T-helper 9 cell (primary cell): ENCODE data around the gene HDDC3.

Experiments used
- DNase-seq: peaks from one replicate; pipeline ENCODE4 v3.0.0-alpha.2; 2020
- total RNA-seq, 2 donors: gene quantifications; one replicate each; lab custom pipeline; 2026; lab: John Stamatoyannopoulos, UW

The HDDC3 gene, protein sequence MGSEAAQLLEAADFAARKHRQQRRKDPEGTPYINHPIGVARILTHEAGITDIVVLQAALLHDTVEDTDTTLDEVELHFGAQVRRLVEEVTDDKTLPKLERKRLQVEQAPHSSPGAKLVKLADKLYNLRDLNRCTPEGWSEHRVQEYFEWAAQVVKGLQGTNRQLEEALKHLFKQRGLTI
- total RNA-seq = 9.7 to 19.1 reads per million in 2 donors

DNA sequence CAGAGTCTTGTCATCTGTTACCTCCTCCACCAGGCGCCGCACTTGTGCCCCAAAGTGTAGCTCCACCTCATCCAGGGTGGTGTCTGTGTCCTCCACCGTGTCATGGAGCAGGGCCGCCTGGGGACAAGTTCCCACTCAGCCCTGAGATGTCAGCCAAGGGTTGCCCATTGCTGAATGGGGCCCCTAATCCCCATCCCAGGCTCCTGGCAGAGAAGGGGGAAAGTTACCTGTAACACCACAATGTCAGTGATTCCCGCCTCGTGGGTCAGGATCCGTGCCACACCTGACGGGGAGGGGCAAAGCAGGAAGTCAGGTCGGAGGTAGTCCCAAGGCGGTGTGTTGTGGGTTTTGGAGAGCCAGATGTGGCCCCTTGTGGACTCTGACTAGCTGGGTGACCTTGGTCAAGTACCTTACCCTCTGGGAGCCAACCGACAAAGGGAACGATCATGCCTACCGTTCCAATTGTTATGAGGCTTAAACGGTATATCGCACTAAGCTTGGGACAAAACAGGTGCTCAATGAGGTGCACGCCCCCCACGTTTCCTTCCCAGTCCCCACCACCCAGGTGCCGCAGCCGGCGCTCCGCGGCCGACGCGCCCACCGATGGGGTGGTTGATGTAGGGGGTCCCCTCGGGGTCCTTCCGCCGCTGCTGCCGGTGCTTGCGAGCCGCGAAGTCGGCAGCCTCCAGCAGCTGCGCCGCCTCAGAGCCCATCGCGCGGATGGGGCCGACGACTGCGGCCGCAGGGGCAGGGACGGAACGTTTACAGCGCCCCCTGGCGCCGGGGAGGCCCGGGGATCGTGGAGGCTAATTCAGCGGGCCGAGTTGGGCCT lies at the start of gene HDDC3:
HDDC3 (minus strand) TSS at position 722 of the 832 bp plus-strand sequence; CDS start at position 713, 9 bp downstream.
- peak; percentile 94 for DNase-seq

DNA sequence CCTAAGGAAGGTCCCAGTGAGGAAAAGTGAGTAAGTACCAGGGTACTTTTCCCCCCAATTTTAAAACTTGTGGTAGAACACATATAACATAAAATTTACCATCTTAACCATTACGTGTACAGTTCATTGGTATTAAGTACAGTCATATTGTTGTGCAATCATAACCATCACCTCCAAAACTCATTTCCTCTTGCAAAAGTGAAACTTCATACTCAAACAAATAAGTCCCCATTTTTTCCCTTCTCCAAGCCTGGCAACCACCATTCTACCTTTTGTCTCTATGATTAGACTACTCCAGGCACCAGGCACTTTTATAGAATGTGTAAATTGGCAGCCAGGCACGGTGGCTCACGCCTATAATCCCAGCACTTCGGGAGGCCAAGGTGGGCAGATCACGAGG lies 49.8 kb upstream of the HDDC3 start:
- no peak for DNase-seq

DNA sequence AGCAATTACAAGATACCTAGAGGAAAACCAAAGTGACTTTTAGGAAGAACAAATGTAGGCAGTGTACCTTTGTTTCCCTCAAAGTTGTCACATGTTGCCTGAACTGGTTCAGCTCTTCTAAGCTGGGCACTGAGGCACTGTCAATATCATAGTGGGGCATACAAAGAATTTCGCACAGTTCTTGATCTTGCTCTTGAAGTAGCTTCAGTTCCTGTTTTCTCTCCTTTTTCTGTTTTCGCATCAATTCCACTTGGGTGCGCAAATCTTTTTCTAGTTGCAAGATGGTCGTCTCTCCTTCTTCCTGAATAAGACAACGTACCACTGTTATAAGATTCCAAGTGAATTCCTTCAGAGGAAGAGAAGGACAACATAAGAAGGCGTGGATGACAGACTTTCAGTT lies 49.3 kb upstream of the HDDC3 start:
- DNase-seq = no peak

DNA sequence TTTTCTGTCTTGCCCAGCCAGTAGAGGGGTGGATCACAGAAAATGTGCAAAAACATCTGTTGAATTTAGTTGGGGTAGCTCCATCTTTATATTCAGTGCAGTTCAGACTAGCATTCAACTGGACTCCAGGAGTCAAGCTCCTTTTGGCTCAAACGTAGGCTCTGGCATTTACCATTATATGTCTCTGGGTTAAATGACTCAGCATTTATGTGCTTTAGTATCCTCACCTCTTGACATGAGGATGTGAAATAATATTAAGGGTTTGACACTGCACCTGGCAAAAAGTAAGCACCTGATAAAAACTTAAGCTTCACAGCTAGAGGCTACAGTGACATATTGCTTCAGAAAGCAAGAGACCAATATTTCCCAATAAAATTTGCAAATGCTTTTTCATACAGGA lies 47.2 kb upstream of the HDDC3 start:
- DNase-seq = no peak

DNA sequence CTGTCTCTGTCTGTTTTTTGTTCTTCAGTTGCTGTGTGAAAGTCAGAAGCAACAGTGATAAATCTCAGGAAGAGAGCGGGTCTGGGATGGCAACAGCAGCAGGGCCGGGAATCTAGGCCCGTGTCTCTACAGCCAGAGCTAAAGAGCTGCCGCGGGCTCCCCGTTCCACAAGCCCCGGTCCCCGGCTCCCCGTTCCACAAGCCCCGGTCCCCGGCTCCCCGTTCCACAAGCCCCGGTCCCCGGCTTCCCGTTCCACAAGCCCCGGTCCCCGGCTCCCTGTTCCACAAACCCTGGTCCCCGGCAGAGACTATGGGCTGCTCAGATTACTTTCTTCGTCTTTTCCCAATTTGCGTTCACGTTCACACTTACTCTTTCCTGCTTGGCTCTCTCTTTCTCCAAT lies 41.9 kb upstream of the HDDC3 start:
- DNase-seq = no peak

DNA sequence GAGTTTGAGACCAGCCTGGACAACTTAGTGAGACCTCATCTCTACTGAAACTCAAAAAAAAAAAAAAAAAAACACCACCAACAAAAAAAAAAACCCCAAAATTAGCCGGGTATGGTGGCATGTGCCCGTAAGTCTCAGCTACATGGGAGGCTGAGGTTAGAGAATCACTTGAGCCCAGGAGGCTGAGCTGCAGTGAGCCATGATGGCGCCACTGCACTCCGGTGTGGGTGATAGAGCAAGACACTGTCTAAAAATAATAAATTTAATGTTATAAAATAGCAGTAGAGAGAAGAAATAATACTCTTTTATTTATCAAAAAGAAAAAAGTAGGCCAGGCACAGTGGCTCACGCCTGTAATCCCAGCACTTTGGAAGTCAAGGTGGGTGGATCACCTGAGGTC lies 39.8 kb upstream of the HDDC3 start:
- no peak for DNase-seq

DNA sequence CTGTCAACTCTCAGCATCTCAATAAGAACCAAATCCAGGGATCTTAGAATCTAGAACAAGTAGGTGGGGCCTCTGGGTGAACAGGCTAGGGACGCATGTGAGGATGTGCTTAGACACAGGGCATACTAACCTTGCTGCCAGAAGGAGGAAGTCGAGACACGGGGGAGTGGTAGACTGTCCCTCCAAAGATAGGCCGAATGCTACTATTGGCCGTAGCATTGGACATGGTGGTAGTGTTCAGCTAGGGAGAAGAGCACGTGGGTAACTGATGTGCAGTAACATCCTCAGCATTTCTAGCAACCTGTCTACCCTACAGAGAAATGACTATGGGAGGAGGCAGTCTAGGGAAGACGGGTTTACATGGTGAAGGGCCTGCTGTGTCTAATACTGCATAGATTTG lies 37.9 kb upstream of the HDDC3 start:
- no peak for DNase-seq

DNA sequence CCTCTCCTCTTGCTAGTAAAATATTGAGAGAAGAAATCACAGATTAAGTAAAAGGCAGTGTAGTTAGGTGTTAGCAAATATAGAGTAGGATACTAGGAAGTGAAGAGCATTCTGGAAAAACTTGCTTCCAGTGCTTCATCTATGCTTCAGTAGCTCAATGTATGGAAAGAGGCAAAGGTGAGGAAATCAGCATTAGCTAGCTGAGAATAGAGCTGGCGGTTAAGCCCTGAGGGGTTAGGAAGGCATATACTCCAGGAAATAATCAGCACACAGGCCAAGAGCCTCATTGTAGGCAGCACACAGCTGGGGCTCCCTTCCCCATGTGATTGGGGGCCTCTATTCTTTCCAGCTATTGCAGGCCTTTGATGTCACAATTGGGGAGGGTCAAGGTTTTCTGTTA lies 36.1 kb upstream of the HDDC3 start:
- no peak for DNase-seq

DNA sequence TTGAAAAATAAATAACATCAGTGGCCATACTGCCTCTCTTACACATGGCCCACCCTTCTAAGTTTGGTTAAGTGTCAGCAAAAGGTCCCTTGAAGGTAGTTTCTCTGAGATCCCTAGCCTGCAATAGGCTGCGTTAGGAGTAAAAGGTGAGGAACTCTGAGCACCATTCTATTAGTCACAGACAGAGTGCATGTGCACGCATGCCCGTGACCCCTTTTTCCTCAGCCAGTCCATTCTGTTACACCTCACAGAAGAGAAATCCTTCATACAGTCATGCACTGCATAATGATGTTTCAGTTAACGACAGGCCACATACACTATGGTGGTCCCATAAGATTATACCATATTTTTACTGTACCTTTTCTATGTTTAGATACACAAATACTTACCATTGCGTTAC lies 34.9 kb upstream of the HDDC3 start:
- no peak for DNase-seq

DNA sequence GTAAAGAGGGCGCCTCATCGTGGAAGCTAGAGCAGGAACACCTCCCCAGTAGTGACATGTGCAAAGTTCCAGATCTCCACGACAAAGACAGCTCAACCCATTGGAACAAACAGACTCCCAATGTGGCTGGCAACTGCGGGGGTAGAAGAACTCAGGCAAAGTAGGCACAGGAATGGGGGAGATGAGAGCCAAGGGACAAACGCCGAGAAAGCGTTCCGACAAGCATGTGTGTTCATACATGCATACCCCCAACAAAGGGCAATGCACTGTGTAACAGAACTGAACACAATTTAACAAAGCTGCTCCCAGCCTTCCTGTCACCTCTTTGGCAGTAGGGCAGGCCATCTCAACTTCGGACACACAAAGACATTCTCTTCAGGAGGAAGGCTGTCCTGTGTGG lies 33.9 kb upstream of the HDDC3 start:
- DNase-seq = no peak

DNA sequence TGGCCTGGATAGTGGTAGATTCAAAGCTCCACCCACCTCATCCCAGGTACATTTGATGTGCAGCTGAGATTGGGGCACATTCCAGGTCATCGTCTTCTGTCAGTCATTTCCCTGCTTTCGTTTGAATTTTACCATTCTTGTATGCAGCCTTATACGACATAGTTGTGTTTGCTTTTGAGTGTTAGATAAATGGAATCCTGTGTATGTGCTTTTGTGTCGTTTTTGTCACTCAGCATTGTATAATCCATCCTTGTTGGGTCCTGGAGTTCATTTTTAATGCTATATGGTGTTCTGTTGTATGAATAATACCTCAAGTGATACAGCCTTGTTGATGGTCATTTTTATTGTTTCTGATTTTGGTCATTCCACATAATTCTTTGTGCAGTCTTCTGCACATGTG lies 29.7 kb upstream of the HDDC3 start:
- DNase-seq = no peak

DNA sequence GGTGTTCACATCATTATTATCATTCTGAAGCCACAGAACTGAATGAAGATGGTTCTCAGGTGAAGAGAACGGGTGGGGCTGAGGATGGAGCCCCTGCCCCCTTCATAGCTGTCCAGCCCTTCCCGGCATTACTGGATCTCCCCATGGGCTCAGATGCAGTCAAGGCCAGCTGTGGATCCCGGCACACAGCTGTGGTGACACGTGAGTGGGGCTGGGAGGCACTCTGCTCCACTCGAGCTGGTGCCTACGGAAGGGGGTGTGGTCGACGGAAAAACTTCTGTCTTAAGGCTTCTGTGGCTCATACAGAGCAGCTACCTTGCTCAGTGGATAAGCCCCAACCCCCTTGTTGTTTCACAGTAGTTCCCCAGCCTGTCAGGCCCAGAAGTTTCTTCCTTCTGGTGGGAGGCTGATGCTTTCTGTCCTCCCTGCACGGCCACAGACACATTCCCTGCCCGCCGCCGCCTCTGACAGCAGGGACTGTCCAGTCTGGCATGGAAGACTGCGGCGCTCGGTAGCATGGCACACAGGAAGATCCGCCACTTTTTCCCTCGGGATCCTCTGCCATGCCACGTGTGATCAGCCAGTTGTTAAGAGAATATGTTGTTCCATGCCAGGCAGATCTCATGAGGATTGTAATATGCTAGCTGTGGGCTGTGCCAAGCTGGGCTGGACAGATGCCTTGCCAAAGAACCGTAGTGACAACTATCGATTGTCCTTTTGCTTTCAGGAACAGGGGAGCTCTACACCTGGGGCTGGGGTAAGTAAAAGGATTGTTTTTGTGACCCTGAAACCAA lies 28.1 kb upstream of the HDDC3 start:
- DNase-seq = no peak

DNA sequence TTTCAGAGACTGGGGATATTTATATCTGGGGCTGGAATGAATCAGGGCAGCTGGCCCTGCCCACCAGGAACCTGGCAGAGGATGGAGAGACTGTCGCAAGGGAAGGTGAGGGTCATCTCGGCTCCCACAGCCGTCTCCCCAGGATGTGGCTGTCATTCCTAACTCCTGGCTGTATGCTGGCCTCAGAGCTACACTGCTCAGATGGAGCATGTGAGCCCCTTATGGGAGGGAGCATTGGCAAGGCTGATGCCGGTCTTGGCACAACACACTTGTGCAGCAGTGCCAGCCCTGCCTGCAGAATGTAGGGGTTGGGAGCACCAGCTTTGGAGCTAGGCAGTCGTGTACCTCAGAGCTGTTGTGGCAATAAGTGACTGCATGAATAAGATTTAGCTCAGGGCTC lies 27.5 kb upstream of the HDDC3 start:
- DNase-seq = no peak

DNA sequence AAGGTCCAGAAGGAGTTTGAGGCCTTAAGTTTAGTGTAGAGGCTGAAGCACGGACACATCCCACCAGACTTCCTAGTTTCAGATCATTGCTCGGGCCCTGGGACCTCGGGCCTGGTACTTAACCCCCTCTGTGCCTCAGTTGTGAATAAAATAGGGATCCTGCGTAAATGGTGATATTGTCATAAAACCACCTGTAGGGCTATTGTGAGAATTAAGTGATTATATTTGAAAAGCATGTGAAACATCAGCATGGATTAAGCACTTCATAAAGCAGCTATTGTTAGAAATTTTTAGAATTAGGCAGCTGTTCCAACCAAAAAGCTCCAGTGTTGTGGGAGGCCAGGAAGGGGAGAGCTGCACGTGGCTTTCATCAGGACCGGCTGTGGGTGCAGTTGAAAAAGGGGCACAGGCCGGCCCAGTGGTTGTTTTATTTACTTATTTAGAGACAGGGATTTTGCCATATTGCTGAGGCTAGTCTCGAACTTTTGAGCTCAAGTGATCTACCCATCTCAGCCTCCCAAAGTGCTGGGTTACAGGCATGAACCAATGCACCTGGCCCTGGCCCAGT lies 26.8 kb upstream of the HDDC3 start:
- DNase-seq = no peak

DNA sequence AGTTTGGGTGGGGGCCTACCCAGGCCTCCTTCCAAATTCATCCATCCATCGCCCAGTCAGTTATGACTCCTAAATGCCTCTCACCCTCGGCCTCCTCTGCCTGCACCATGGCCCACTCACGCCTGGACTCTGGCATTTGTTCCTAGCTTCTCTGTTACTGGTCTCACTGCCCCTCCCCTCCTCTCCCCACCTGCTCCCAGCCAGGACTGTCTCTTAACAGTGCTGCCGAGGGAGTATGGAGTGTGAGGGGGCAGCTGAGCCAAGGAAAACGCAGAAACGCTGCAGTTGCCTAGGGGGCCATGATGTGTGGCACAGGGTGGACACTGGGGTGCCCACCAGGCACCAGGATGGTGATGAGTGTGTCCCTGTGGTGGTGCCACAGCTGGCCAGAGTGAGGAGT lies 25.4 kb upstream of the HDDC3 start:
- DNase-seq = no peak

DNA sequence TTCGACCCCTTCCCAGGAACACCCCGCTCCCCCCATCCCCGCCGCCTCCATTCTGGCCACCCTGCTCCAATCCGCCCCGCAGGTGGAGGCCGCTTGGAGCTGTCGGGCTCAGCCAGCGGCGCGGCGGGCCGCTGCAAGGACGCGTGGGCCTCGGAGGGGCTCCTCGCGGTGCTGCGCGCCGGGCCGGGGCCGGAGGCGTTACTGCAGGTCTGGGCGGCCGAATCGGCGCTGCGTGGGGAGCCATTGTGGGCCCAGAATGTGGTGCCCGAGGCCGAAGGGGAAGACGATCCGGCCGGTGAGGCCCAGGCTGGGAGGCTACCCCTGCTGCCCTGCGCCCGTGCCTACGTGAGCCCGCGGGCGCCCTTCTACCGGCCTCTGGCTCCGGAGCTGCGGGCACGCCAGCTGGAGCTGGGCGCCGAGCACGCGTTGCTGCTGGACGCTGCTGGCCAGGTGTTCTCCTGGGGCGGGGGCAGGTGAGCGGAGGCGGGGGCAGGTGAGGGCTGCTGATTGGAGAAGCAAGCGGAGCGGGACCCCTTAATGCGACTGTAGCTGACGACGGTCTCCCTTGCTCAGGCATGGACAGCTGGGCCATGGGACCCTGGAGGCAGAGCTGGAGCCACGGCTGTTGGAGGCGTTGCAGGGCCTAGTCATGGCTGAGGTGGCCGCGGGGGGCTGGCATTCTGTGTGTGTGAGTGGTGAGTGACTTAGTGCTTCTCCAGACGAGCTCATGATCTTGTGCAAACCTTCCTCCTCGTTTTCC lies 24.9 kb upstream of the HDDC3 start:
- DNase-seq = no peak

DNA sequence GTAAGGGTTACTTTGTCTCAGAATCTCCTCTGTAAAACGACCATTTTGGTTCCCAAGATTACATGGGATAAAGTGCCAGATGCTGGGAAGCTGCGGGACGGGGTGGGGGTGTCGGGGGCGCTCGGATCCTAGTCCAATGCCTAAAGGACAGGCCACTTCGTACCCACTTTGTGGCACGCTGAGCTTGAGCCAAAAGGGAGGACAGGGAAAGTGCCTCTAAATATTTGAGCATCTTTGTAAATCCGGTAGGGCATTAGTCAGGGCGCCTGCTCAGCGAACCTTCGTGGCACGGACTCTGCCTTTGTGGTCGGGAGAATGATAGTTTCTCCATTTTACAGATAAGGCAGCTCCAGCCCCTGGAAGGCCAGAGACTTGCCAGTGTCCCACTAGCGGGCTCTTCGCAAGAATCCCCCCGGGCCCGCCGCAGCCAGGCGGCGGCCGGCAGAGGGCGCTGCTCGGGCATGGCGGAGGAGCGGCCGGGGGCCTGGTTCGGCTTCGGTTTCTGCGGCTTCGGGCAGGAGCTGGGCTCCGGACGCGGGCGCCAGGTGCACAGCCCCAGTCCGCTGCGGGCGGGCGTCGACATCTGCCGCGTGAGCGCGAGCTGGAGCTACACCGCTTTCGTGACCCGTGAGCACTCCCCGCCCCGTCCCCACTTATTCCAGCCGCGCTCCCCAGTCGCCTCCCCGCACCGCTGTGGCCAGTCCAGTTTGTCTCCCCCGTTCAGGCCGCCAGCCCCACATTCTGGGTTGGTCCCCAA lies 24.1 kb upstream of the HDDC3 start:
- DNase-seq = peak; percentile 65

DNA sequence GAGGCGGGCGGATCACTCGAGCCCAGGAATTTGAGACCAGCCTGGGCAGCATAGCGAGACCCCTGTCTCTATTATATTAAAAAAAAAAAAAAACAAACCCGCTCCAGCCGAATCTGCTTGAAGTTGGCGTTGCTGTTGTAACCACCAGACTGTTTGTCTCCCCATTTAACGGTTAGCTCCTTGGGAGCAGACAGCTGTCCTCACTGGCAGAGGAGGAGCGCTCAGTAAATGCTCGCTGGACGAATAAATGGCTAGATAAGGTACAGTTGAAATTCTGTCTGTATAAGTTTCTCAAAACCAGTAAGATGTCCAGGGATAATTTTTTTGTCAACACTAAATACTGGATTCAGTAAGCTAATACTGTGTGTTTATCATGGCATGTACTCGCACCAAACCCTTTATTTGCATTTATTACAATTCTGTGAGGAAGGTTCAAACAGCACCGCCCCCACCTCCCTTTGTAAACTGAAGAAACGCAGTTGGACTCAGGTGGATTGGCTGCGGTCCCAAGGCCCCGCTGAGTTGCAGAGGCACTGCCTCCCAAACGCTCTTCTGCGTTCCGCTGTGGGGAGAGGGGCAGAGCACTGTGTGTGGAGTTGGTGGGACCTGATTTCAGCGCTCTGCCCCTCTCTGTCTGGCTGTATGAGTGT lies 23.4 kb upstream of the HDDC3 start:
- no peak for DNase-seq

DNA sequence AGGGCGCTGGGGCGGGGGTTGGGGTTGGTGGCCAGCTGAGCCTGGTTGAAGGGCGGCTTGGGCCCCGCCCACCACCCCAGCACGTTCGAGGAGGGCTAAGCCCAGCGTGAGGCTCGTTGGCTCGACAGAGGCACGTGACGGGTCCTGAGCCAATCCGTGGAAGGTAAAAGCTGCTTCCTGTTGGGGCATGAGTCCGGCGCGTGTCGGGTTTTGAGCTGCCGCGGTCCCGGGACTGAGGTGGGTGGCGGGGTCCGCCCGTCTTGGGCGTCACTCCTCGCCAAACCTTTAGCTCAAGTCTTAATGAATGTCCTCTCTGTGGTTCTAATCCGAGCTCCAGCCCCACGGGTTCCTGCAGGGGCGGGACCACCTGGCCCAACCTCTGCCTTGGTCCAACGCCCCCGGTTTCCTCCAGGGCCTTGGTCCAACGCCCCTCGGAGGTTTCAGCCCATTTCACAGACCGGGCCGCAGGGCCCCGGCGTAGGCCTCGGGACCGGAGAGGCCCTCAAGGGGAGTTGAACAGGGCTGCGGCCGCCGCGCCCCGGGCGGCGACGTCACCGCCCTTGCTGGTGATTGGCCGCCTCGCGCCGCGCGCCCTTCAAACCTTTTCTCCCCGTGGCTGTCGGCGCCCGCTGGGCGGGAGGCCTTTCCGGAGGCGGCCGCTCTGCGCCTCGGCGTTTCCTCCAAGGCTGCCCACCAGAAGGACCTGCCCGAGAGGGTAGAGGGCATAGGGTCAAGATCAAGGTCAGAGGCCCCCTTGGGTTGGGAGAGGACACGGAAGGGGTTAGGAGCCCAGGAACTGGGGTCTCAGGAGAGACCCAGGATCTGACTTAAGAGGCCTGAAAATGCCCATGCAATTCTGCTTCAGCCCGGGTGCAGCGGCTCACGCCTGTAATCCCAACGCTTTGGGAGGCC lies 22.6 kb upstream of the HDDC3 start, which contains the start of gene RCCD1:
RCCD1 (plus strand) TSS at position 173 of the 912 bp plus-strand sequence. CDS start 1,851 bp downstream, outside the sequence.
- DNase-seq = peak; percentile 77
